Measurements from ENCODE around the gene TCF20.

DNA sequence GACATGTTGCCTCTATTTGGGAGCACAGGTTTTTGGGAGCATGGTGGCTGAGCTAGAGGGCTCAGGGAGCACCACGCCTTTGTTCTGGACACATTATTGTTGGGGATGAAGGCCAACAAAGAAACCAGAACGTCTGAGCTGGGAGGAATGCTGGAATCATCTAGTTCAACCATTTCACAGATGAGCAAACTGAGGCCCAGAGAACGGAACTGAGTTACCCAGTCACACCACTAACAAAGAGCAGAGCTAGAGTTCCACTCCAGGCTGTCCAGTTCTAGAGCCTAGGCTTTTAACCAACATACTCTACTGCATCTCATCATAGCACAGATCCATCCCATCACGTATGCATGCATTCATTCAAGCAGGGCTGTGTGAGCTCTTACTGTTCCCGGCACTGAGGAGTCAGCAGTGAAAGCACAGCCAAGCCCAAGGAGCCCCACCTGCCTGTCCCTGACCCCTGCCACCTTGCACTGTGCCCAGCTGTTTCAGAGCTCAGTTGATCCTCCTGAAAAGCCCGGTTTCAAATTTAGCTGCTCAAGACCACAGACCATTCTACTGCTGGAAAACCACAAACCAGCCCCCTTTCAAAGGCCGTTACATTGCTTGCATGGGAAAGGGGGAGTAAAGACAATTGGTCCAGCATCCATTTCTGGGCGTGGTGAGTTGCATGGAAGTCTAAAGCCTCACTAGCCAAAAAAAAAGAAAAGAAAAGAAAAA is 16.9 kb upstream of the TCF20 start:
- TF ChIP-seq, protein P1, sequence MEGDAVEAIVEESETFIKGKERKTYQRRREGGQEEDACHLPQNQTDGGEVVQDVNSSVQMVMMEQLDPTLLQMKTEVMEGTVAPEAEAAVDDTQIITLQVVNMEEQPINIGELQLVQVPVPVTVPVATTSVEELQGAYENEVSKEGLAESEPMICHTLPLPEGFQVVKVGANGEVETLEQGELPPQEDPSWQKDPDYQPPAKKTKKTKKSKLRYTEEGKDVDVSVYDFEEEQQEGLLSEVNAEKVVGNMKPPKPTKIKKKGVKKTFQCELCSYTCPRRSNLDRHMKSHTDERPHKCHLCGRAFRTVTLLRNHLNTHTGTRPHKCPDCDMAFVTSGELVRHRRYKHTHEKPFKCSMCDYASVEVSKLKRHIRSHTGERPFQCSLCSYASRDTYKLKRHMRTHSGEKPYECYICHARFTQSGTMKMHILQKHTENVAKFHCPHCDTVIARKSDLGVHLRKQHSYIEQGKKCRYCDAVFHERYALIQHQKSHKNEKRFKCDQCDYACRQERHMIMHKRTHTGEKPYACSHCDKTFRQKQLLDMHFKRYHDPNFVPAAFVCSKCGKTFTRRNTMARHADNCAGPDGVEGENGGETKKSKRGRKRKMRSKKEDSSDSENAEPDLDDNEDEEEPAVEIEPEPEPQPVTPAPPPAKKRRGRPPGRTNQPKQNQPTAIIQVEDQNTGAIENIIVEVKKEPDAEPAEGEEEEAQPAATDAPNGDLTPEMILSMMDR (IDR thresholded peaks at IDR 0.05), result no peak
- TF ChIP-seq POLR2A (IDR thresholded peaks at IDR 0.05), result no peak
